Brain microvascular endothelial cell (primary cell): Measurements from ENCODE around the gene RASSF7.

Experiments used
- DNase-seq: peaks from one replicate; pipeline ENCODE4 v3.0.0-alpha.2; 2020
- H3K27ac ChIP-seq: fragments of 250-450 bp; sonication (Bioruptor Pico); 2 replicates; pipeline ENCODE4 v1.5.1; 2020; ENCODE audit warnings: mild to moderate bottlenecking, moderate library complexity
- H3K27me3 ChIP-seq: fragments of 250-450 bp; sonication (Bioruptor Pico); replicated peaks from 2 replicates; pipeline ENCODE4 v1.5.1; 2020; ENCODE audit warnings: mild to moderate bottlenecking
- H3K36me3 ChIP-seq: fragments of 250-450 bp; sonication (Bioruptor Pico); replicated peaks from 2 replicates; pipeline ENCODE4 v1.5.1; 2020; ENCODE audit warnings: mild to moderate bottlenecking
- H3K4me3 ChIP-seq: 2 replicates; pipeline ENCODE4 v1.5.1; 2011; ENCODE audit warnings: low read depth, mild to moderate bottlenecking, control low read depth, low read length, moderate library complexity
- in situ Hi-C: cut with HindIII; loops from 2 replicates; pipeline ENCODE4 v1.10.0; 2017; ENCODE audit warnings: low sequenced_read_pairs, low pct_ligation_motif_present
- TF ChIP-seq, protein P1 (sequence below): IDR thresholded peaks from 2 replicates; pipeline ENCODE4 v1.5.1; 2011; ENCODE audit warnings: low read depth, mild to moderate bottlenecking, moderate library complexity, low read length, control low read depth, inconsistent platforms; ENCODE audit errors: missing control alignments

Gene RASSF7

DNA sequence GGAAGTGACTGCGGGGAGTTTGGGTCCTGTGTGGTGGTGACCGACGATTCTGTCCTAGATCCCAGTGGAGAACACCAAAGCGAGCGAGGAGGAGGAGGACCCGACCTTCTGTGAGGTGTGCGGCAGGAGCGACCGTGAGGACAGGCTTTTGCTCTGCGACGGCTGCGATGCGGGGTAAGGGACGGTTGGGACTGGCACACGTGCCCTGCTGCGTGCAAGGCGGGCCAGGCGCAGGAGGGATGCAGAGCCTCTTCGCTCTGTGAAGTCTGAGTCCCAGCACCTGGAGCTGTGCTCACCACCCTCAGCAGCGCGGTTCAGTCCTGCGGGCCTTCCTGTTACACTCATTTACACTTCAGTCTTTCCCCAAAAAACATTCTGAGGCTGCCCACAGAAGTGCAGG lies 31.7 kb downstream of the RASSF7 start:
- peaks cover 61% of the 10 kb centered on the region for H3K36me3 ChIP-seq
- DNase-seq = no peak
- TF ChIP-seq, protein P1, sequence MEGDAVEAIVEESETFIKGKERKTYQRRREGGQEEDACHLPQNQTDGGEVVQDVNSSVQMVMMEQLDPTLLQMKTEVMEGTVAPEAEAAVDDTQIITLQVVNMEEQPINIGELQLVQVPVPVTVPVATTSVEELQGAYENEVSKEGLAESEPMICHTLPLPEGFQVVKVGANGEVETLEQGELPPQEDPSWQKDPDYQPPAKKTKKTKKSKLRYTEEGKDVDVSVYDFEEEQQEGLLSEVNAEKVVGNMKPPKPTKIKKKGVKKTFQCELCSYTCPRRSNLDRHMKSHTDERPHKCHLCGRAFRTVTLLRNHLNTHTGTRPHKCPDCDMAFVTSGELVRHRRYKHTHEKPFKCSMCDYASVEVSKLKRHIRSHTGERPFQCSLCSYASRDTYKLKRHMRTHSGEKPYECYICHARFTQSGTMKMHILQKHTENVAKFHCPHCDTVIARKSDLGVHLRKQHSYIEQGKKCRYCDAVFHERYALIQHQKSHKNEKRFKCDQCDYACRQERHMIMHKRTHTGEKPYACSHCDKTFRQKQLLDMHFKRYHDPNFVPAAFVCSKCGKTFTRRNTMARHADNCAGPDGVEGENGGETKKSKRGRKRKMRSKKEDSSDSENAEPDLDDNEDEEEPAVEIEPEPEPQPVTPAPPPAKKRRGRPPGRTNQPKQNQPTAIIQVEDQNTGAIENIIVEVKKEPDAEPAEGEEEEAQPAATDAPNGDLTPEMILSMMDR = no peak
- in situ Hi-C loops = no loop called here
- no peak overlapping the region for H3K27ac ChIP-seq
- no peak overlapping the region for H3K4me3 ChIP-seq
- H3K27me3 ChIP-seq = no peaks in the 10 kb centered on the region

DNA sequence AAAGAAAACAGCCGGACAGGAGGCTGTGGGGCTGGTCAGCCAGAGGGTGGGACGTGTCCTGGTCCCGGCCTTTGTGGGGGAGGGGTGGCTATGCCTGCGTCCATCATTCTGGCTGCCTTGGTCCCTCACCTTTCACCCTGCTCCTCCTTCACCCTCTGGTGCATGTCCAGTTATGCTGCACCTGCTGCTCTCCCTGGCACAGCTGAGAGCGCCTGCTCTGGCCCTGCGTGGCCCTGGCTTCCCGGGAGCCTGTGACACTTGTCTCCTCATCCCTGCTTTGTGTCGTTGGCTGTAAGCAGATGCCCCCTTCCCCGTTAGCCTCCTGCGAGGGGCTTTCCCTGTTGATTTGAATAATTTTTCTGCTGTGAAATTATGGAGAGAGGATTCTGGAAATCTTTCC lies 32.1 kb downstream of the RASSF7 start:
- TF ChIP-seq, protein P1 = no peak
- in situ Hi-C loops = no loop called here
- Histone ChIP-seq H3K27ac (no peak overlapping the region), H3K27me3 (no peaks in the 10 kb centered on the region), H3K4me3 (no peak overlapping the region), H3K36me3 (peaks cover 62% of the 10 kb centered on the region)
- no peak for DNase-seq

GRCh38 chr11:593347-593746 lies 32.6 kb downstream of the RASSF7 start:
- TF ChIP-seq, protein P1 = no peak
- Histone ChIP-seq H3K36me3 (peaks cover 64% of the 10 kb centered on the region), H3K27me3 (no peaks in the 10 kb centered on the region), H3K27ac (no peak overlapping the region), H3K4me3 (no peak overlapping the region)
- in situ Hi-C loops = no loop called here
- no peak for DNase-seq

GRCh38 chr11:595400-595799 lies 34.6 kb downstream of the RASSF7 start:
- H3K27ac ChIP-seq = no peak overlapping the region
- no peaks in the 10 kb centered on the region for H3K27me3 ChIP-seq
- no peak for DNase-seq
- peaks cover 62% of the 10 kb centered on the region for H3K36me3 ChIP-seq
- in situ Hi-C loops = no loop called here
- TF ChIP-seq, protein P1 = no peak
- H3K4me3 ChIP-seq = no peak overlapping the region

GRCh38 chr11:596374-596773 lies 35.6 kb downstream of the RASSF7 start:
- Histone ChIP-seq H3K36me3 (peaks cover 62% of the 10 kb centered on the region), H3K27me3 (no peaks in the 10 kb centered on the region), H3K27ac (no peak overlapping the region), H3K4me3 (no peak overlapping the region)
- no peak for DNase-seq
- in situ Hi-C loops = no loop called here
- TF ChIP-seq, protein P1 = no peak

GRCh38 chr11:597166-597725 lies 36.5 kb downstream of the RASSF7 start:
- no peak for DNase-seq
- no peak overlapping the region for H3K4me3 ChIP-seq
- TF ChIP-seq, protein P1 = peak; percentile 45
- peaks cover 69% of the 10 kb centered on the region for H3K36me3 ChIP-seq
- H3K27me3 ChIP-seq = no peaks in the 10 kb centered on the region
- in situ Hi-C loops = no loop called here
- H3K27ac ChIP-seq = no peak overlapping the region
